ENCODE data around the gene ZNF776.
"Not testable (repeated sequence)": the region's sequence is repeated elsewhere in the genome, so short reads cannot be mapped to it uniquely, and the experiment has no call there.

Gene ZNF776

DNA sequence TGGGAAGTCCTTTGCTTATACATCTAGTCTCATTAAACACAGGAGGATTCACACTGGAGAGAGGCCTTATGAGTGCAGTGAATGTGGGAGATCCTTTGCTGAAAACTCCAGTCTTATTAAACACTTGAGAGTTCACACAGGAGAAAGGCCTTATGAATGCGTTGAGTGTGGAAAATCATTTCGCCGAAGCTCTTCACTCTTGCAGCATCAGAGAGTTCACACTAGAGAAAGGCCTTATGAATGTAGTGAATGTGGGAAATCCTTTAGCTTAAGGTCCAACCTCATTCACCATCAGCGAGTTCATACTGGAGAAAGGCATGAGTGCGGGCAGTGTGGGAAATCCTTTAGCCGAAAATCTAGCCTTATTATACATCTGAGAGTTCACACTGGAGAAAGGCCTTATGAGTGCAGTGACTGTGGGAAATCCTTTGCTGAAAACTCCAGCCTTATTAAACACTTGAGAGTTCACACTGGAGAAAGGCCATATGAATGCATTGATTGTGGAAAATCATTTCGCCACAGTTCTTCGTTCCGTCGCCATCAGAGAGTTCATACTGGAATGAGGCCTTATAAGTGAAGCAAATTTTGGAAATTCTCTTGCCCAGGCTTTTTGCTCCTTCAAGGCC lies 32.7 kb downstream of the ZNF776 start:
- no peak for DNase-seq

DNA sequence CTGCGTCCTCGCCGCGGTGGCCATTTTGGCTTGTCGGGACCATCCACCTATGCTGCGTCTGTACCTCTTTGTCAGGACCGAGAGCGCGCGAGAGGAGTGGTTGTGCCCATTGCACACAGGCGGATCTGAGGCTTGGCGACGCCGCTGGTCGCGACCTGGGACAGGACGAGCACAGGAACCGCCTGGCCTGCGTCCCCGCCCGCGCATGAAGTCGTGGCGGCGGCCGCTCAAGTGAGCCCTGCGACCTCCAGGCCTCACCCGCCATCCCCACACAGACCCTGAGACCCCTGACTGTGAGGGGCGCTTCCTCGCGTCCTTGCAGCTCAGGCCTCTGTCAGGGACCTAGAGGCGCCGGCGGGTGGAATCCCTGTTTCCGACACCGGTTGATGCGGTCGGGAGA lies 39.7 kb downstream of the ZNF776 start:
- DNase-seq, result no peak

DNA sequence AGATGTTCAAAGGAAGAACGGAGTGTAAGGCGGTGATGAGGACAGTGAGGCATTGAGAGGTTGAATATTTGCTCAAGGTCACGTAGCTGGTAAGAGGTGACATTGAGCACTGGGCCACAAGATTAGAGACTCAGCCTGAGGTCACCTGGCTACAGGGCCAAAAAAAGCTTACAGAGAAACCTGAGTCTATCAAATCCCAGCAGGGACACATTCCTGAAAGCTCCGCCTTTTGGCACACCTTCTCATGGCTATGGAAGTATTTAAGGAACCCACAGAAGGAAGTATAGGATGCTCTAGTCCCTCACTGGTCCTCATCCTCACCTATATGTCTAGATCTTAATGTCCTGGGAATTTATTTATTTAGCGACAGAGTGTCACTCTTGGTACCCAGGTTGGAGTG lies 40.3 kb downstream of the ZNF776 start:
- no peak for DNase-seq

DNA sequence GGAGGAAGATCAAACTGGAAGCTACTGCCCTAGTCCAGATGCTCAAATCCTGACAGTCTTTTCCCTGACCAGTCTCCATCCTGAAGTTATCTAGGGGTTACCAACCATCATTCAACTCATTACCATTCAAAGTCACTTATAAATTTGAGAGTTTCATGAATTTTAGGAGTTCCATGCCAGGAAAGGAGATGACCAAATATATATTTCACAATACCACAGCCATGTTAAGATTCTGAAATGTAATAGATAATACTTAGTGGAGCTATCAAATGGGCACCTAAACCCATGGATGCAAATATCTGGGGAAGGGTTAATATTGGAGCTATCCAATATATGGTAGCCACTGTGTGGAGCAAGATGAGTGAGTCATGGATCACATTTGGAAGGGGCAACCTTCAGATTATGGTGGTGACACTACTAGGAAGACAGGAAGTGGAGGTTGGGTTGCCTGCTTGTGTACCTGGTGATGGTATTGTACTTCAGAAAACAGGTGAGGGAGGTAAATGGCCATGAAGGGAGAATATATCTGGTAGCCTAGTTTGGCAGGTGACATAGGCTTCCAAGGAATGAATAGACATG lies 41.6 kb downstream of the ZNF776 start:
- DNase-seq, result no peak

DNA sequence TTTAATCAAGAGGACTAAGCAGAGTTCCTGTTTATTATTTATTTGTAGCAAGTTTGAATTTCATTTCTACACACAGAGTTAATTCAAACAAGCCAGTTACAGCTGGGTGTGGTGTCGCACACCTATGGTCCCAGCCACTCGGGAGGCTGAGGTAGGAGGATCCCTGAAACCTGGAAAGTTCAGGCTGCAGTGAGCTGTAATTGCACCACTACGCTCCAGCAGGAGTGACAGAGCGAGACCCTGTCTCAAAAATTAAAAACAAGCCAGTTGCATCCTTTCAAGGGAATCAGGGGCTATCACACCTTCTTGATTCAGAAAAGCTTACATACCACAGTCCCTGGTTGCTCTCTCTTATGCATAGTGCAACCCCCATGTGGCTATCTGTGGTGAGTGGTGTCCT lies 42.7 kb downstream of the ZNF776 start:
- no peak for DNase-seq

DNA sequence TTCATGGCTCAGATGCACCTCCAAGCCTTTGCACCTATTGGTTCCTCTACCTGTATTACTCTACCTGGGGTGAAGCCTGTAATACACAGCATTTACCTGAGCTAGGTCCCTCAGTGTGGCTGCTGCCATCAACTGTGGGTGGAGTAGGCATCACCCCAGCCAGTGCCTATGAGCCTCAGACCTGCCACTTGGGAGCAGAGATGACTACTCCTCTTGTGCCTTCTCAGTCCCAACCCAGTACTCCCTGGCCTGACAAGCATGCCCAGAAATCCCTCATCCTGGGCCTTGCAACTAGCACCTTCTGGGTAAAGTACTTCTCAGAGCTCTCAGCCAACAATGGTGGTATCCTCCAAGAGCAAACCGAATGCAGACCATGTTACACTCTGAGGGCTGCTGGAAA lies 50.0 kb downstream of the ZNF776 start:
- not testable (repeated sequence) for DNase-seq

DNA sequence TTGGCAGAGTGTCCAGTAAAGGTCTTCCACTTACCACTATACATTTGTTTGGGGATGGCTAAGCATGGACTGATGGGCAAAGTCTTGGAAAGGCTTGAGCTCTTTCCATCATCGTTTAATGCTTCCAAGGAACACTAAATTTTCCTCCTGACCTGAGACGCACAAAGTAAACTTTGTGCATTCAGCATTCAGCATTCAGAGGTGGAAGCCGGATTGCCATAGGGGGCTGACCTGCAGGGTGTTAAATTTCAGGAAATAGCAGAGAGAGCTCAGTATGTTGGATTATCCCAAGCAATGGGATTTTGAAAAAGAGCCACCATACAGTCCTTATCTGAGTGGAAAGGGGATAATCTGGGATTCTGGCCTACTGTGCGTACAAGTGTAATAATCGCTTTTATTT lies 54.1 kb downstream of the ZNF776 start:
- DNase-seq, result no peak

DNA sequence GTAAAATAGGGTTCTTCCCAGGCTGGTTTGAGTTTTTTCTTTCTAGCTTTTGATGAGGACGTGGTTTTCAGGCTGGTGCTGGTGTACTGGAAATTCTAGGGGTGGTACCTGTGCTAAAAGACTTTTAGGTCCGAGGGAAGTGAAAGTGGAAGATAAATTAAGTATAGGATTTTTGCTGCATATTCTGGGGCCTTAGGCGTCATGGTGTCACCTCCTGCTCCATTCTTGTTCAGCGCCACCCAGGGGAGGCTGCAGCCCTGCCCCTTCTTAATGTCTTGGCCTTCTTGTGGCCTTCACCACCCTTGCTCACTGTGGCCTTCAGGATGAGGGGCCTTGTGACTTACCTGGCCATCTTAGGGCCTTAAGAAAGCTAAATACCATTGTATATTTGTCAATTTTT lies 55.7 kb downstream of the ZNF776 start:
- DNase-seq, result no peak

DNA sequence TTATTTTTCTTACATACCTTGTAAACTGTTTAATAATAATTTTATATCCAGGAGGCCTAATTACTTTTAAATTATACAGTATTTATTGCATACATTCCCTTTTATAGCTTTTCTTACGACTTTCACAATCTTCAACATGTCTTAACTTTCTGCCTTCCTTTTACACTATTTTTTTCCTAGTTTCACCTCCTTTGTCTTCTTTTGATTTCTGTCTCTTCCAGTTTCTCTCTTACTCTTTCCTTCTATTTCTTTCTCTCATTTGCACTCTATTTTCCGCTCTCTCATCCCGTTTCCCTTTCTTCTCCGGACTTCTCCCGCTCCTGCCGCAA lies 56.6 kb downstream of the ZNF776 start:
- DNase-seq, result no peak

DNA sequence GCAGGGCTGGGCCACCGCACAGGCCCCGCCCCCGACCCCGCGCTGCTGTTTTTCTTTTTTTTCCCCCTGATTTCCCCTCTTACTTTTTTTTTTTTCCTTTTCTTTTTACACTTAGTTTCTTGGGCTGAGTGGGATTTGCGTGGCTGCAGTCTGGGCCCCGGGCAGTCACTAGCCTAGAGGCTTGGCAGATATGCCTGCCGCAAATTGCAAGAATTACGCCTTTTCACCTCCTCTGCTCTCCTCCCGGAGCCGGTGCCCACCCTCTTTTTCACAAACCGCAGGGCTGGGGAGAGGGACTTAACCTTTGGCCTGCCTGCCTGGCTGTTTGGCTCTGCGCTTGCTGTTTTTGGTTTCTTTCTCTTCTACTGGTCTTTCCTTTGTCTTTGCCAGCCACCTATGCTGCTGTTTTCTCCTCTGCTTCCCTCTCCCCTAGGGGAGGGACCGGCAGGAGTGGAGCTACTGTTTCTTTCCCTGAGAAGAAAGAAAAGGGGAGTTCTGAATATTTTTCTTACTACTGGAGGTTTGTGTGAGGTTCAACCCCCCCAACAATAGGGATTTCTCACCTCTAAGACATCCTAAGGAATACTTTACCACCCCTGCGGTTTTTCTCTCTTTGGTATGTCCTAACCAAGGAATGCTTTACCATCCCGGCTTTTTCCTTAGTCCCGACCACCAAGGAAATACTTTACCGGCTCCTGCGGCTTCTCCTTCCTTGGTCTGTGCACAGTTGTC lies 57.1 kb downstream of the ZNF776 start:
- DNase-seq, result peak; percentile 23

DNA sequence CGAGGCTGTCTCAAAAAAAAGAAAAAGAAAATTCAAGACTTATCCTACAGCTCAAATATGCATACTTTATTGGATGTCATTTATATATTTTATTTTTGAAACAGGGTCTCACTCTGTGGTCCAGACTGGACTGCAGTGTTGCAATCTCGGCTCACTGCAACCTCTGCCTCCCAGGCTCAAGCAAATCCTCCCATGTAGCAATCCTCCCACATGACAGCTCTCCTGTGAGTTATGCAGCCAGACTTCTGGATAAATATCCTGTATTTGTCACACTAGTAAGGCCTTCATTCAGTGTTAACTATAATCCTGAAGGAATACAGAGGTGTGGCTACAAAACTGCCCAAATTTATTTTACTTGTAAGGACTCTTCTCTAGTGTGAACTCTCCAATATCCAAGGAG lies 60.9 kb downstream of the ZNF776 start:
- no peak for DNase-seq
